COLO829 (cell line): ENCODE results near the gene CHSY3.
A peak's percentile ranks its signal among the peaks of the same experiment; 100 is the strongest.

ENCODE experiments used
- DNase-seq: peaks from one replicate; pipeline ENCODE4 v3.0.0; 2012; ENCODE audit warnings: low spot score

The CHSY3 gene

GRCh38 chr5:129904102-129904666 is at the start of gene CHSY3:
Gene CHSY3 (plus strand): TSS chr5:129904465.
- DNase-seq = peak; percentile 6

GRCh38 chr5:129856325-129856724 is 47.9 kb upstream of the CHSY3 start:
- no peak for DNase-seq

DNA sequence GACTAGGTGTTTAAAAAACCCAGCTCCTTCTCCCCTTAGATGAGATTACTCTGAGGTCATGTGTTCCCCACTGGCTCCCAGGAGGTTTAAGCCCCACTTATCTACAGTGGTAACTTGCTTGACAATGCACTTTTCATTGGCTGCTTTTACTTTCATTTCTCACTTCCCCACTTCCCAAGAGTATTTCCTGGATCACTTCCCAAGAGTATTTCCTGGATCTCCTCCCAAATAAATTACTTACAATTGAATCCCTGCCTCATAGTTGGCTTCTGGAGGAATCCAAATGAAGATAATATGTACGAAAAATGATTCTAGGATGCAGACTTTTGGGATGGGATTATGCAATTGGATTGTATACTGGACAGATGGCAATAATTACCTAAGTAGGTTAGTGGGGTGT is 47.1 kb upstream of the CHSY3 start:
- DNase-seq = no peak

GRCh38 chr5:129858131-129858675 is 46.1 kb upstream of the CHSY3 start:
- DNase-seq = no peak

- DNase-seq = no peak
Measured at GRCh38 chr5:129884322-129884721, 19.9 kb upstream of the CHSY3 start.

- no peak for DNase-seq
Measured at GRCh38 chr5:129899454-129899853, 4.8 kb upstream of the CHSY3 start.

GRCh38 chr5:129902816-129903215 is 1.4 kb upstream of the CHSY3 start:
- DNase-seq = no peak

DNA sequence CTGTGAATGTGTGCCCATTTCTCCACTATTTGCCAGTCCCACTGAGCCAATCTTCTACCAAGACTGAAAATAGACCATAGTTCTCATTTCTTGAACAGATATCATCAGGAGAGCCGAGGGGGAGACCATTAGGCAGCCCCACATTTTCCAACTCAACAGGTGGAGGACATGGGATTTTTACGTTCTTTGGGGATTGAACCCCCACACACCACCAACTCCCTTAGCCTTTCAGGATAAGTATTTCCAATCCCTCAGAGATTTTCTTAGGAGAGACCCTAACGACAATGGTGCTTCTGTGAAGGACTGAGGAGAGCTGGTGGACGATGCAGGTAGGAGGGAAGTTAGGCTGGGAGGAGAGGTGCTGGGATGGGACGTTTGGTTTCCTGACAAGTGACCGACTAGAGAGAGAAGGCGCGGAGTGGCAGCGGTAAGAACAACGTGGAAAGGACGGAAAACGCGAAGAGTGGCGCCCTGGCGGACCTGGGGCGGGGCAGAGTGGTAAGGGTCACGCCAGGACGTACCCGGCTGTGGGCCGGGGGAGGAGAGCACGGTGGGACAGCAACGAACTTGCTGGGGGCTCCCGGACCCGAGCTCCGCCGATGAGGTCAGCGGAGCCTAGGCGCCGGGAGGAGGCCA is 681 bp upstream of the CHSY3 start:
- no peak for DNase-seq

DNA sequence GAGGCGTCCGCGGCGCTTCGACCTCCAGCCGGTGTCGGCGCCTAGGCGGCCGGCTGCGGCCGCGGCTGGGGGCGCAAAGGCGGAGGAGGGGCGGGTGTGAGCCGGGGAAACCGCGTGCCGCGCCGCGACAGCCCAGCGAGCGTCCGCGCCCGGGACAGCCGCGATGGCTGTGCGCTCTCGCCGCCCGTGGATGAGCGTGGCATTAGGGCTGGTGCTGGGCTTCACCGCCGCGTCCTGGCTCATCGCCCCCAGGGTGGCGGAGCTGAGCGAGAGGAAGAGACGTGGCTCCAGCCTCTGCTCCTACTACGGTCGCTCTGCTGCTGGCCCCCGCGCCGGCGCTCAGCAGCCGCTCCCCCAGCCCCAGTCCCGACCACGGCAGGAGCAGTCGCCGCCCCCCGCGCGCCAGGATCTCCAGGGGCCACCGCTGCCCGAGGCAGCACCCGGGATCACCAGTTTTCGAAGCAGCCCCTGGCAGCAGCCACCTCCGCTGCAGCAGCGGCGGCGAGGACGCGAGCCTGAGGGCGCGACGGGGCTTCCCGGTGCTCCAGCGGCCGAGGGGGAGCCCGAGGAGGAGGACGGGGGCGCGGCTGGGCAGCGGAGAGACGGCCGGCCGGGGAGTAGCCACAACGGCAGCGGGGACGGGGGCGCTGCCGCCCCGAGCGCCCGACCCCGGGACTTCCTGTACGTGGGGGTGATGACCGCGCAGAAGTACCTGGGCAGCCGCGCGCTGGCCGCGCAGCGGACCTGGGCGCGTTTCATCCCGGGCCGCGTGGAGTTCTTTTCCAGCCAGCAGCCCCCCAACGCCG is 605 bp downstream of the CHSY3 start:
- DNase-seq = no peak

- DNase-seq = no peak
Measured at GRCh38 chr5:129905473-129906176, 1.4 kb downstream of the CHSY3 start.

DNA sequence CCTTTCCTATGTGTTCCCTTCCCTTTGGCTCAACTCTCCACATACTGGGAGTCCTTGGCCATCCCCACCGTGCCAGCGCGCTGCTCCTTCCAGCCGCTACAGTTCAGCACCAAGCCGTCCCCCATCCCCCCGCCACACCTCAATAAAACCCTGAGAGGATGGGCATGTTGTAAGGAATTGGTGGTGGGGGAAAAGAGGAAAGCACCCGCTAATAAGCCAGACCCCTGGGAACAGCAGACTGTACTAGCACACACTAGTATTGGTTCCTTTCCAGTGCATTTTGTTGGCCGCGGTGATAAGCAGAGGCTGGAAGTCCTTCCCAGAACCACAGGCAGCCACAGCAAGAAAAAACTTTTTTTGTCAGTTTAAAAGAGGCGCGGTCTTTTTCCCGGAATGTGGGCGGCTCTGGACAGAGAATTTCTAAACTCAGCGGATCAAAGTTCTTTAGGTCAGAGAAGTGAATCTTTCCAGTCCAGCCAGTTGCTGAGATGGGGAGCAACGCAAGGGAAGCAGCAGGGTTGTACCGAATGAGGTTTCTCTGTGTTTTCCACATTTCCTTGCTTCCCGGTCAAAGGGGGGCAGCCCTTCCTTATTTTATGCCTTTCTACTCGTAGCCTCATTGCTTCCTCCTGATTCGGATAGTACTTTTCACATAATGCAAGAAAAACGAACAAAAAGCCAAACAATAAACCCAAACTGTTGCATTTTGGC is 2.1 kb downstream of the CHSY3 start:
- no peak for DNase-seq

DNA sequence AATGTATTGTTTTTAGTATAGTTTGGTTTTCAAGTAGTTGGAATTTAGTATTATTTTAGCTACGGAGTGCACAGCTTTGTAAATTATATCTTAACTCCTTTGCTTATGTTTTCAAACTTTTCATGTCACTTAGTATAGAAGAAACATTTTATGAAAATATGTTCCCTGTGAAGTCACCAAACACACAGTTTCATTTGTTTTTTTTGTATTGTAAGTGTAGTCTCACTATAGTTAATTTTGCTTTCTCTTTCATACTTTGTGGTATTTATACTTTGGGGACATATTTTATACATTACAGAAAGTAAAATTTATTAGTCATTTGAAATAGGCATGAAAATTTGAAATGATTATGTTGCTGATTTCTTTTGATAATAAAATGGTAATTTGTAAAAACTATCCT is 5.0 kb downstream of the CHSY3 start:
- no peak for DNase-seq

DNA sequence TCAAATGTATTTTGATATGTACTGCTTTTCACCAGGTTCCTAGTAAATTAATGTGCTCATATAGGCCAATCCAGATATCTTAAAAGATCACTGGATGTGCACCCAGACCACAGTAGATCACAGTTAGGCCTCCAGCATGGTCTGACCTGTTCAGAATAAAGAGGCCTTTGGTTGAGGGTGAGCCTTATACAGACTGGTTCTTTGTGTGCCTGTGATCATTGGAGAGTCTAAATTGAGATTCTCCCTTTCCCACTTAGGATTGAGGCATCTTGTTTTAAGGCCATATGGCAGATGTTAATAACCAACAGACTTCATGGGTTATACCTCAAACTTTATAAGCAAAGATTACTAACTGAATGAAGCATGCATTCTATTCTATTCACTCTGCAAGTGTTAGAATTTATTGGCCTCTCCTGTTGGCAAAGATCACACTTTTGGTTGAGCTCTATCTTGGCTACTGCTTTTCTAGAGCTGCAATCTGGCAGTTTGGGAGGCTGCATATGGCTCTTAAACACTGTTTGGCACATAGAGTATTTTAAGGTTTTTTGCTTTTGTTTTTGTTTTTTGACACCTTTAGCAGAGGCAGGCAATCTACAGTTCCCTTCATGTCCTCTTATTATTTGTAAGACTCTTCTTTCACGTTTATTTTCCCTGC is 8.5 kb downstream of the CHSY3 start:
- no peak for DNase-seq

- no peak for DNase-seq
Measured at GRCh38 chr5:129915415-129915814, 11.2 kb downstream of the CHSY3 start.

- peak; percentile 8 for DNase-seq
Measured at GRCh38 chr5:129917224-129917623, 13.0 kb downstream of the CHSY3 start.

DNA sequence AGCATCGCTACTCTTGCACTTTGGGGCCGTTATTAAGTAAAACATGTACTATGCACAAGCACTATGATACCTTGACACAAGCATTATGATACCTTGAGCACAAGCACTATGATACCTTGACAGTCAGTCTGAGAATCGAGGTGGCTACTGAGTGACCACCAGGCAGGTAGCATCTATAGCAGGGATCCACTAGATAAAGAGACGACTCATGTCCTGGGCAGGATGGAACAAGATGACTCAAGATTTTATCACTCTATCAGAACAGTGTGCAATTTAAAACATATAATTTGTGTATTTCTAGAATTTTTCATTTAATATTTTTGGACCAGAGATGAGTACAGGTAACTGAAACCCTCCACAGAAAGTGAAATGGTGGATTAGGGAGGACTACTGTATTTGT is 16.9 kb downstream of the CHSY3 start:
- DNase-seq = no peak

- DNase-seq = no peak
Measured at GRCh38 chr5:129930221-129930620, 26.0 kb downstream of the CHSY3 start.

- no peak for DNase-seq
Measured at GRCh38 chr5:129935626-129936025, 31.4 kb downstream of the CHSY3 start.

DNA sequence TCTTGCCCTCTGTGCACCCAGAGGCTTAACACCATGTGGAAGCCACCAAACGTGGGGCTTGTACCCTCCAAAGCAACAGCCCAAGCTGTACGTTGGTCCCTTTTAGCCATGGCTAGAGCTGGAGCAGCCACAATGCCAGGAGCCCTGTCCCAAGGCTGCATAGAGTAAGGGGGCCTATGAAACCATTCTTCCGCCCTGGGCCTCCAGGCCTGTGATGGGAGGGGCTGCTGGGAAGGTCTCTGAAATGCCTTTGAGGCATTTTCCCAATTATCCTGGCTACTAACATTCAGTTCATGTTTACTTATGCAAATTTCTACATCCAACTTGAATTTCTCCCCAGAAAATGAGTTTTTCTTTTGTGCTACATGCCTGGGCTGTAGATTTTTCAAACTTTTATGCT is 33.8 kb downstream of the CHSY3 start:
- no peak for DNase-seq

GRCh38 chr5:129943936-129944335 is 39.7 kb downstream of the CHSY3 start:
- no peak for DNase-seq

DNA sequence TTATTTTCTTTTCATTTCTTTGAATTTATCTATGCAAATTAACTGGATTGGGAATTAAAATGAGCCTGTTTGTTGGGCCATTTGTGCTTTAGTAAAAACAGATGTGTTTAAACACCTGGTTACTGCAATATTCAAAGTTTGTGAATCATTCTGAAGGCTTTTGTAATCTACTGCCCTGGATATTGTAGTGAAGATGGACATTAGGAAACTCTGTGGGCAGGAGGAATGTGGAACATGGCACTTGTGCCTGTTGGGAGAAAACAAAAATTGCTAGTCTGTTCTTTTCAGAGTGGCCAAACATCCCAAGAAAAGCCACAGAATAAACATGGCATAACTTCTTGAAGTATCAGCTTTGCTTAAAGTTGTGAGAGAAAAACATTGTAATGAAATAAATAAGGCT is 40.8 kb downstream of the CHSY3 start:
- no peak for DNase-seq
